H1 (cell line): ENCODE results near the gene USH1C. TPM values are rescaled to one million over a fixed set of nuclear protein-coding genes. Genes with fewer than 3 reads are reported as not detected.

Experiments
- CTCF ChIA-PET: fragments of 300-600 bp; sonication (Branson Sonifier 250); formaldehyde crosslinking; loops from one replicate; lab custom pipeline; 2021; ENCODE audit not compliant: partially characterized antibody; lab: Charles Lee
- POLR2A ChIA-PET: fragments of 300-600 bp; sonication (Branson Sonifier 250); formaldehyde crosslinking; loops from one replicate; lab custom pipeline; 2021; ENCODE audit warnings: inconsistent platforms; ENCODE audit not compliant: partially characterized antibody; lab: Charles Lee
- DNase-seq, 2 experiments: peaks; one replicate each; pipeline versions ENCODE4 v3.0.0 to v3.0.0-alpha.2; 2010 to 2022; ENCODE audit warnings: low spot score in 2 of 2, low read depth in 1 of 2, mixed read lengths in 1 of 2
- FAIRE-seq: peaks from 2 replicates; lab custom pipeline; 2011; peaks lifted over from hg19 to GRCh38; lab: Jason Lieb, UNC
- H2AFZ ChIP-seq: 2 replicates; pipeline ENCODE4 v1.8.1; 2012; ENCODE audit warnings: low read length, inconsistent platforms
- H2AK5ac ChIP-seq: 2 replicates; pipeline ENCODE4 v1.6.1; 2013; ENCODE audit warnings: low read depth, low read length
- H2BK120ac ChIP-seq: replicated peaks from 2 replicates; pipeline ENCODE3; 2013; ENCODE audit warnings: low read depth, low read length, inconsistent platforms
- H2BK12ac ChIP-seq: 2 replicates; pipeline ENCODE4 v1.6.1; 2013; ENCODE audit warnings: low read depth, low read length
- H2BK15ac ChIP-seq: 2 replicates; pipeline ENCODE4 v1.6.1; 2013; ENCODE audit warnings: low read length
- H2BK20ac ChIP-seq: 2 replicates; pipeline ENCODE4 v1.6.1; 2013; ENCODE audit warnings: low read length
- H2BK5ac ChIP-seq: 2 replicates; pipeline ENCODE4 v1.6.1; 2013; ENCODE audit warnings: low read depth, low read length
- H3K14ac ChIP-seq: 2 replicates; pipeline ENCODE4 v1.6.1; 2013; ENCODE audit warnings: inconsistent platforms; ENCODE audit not compliant: insufficient read length
- H3K18ac ChIP-seq: 2 replicates; pipeline ENCODE4 v1.6.1; 2013; ENCODE audit warnings: low read length; ENCODE audit errors: extremely low read depth
- H3K23ac ChIP-seq: 2 replicates; pipeline ENCODE4 v1.6.1; 2013; ENCODE audit warnings: inconsistent platforms; ENCODE audit not compliant: insufficient read length
- H3K23me2 ChIP-seq: 2 replicates; pipeline ENCODE4 v1.6.1; 2013; ENCODE audit warnings: low read depth, low read length
- H3K27ac ChIP-seq: 2 replicates; pipeline ENCODE4 v1.6.1; 2011; ENCODE audit warnings: low read depth, low read length, inconsistent platforms
- H3K27me3 ChIP-seq, 4 experiments: replicated peaks in 1 of 4; 1 replicate in 1 of 4; 2 replicates in 3 of 4; pipeline versions ENCODE4 v1.6.1 to v1.8.1; 2011 to 2013; ENCODE audit warnings: low read length in 3 of 4, mild to moderate bottlenecking in 3 of 4, inconsistent platforms in 2 of 4, mixed read lengths in 2 of 4, moderate library complexity in 1 of 4; ENCODE audit not compliant: control insufficient read depth in 3 of 4, insufficient read depth in 3 of 4; ENCODE audit errors: extremely low read depth in 1 of 4
- H3K36me3 ChIP-seq, 4 experiments: 2 replicates each; pipeline versions ENCODE4 v1.6.1 to v1.8.1; 2011 to 2013; ENCODE audit warnings: mild to moderate bottlenecking in 4 of 4, low read length in 3 of 4, moderate library complexity in 2 of 4, control low read depth in 1 of 4, inconsistent platforms in 1 of 4; ENCODE audit not compliant: insufficient read depth in 4 of 4, control insufficient read depth in 2 of 4
- H3K4ac ChIP-seq: replicated peaks from 2 replicates; pipeline ENCODE3; 2013; ENCODE audit warnings: low read length, low read depth, mixed read lengths, inconsistent platforms; ENCODE audit not compliant: insufficient read length
- H3K4me1 ChIP-seq, 4 experiments: replicated peaks in 1 of 4; 1 replicate in 1 of 4; 2 replicates in 3 of 4; pipeline versions ENCODE4 v1.6.1 to v1.8.1; 2011 to 2013; ENCODE audit warnings: low read length in 3 of 4, inconsistent platforms in 2 of 4, mixed read lengths in 1 of 4; ENCODE audit not compliant: insufficient read depth in 4 of 4, control insufficient read depth in 3 of 4
- H3K4me2 ChIP-seq, 2 experiments: 2 replicates each; pipeline versions ENCODE4 v1.6.1 to v1.8.1; 2011 to 2013; ENCODE audit warnings: low read depth in 2 of 2, low read length in 2 of 2, control low read depth in 1 of 2, inconsistent platforms in 1 of 2, mild to moderate bottlenecking in 1 of 2; ENCODE audit not compliant: insufficient read depth in 1 of 2
- H3K4me3 ChIP-seq, 4 experiments: fragments of 200-600, 300-600 bp in 1 of 4; sonication (generic), shearing (Covaris generic), sonication (Bioruptor Twin) in 1 of 4; 2 replicates each; pipeline versions ENCODE4 v1.5.1 to v1.8.1; 2011 to 2016; ENCODE audit warnings: low read length in 4 of 4, low read depth in 3 of 4, control low read depth in 2 of 4, inconsistent platforms in 2 of 4, mild to moderate bottlenecking in 2 of 4, mixed read lengths in 1 of 4, moderate library complexity in 1 of 4; ENCODE audit not compliant: insufficient read depth in 2 of 4; ENCODE audit errors: extremely low read depth in 1 of 4
- H3K56ac ChIP-seq: replicated peaks from 2 replicates; pipeline ENCODE3; 2013; ENCODE audit warnings: low read depth, mild to moderate bottlenecking, mixed read lengths, low read length, inconsistent platforms; ENCODE audit not compliant: insufficient read length
- H3K79me1 ChIP-seq: 2 replicates; pipeline ENCODE4 v1.6.1; 2013; ENCODE audit warnings: low read depth, low read length, control low read depth
- H3K79me2 ChIP-seq, 2 experiments: 2 replicates each; pipeline versions ENCODE4 v1.6.1 to v1.8.1; 2012 to 2013; ENCODE audit warnings: low read length in 2 of 2, mild to moderate bottlenecking in 2 of 2, inconsistent platforms in 1 of 2; ENCODE audit not compliant: insufficient read depth in 2 of 2, control insufficient read depth in 1 of 2
- H3K9ac ChIP-seq, 4 experiments: replicated peaks in 1 of 4; 1 replicate in 1 of 4; 2 replicates in 3 of 4; pipeline versions ENCODE4 v1.6.1 to v1.8.1; 2011 to 2013; ENCODE audit warnings: low read depth in 3 of 4, low read length in 3 of 4, control low read depth in 2 of 4, mild to moderate bottlenecking in 2 of 4, moderate library complexity in 2 of 4, inconsistent platforms in 1 of 4; ENCODE audit errors: extremely low read depth in 1 of 4
- H3K9me3 ChIP-seq, 2 experiments: 2 replicates each; pipeline versions ENCODE4 v1.6.1 to v1.8.1; 2012 to 2013; ENCODE audit warnings: mild to moderate bottlenecking in 2 of 2, moderate library complexity in 2 of 2, control low read depth in 1 of 2, inconsistent platforms in 1 of 2, low read depth in 1 of 2, low read length in 1 of 2, mixed read lengths in 1 of 2; ENCODE audit not compliant: insufficient read depth in 2 of 2
- H4K20me1 ChIP-seq, 2 experiments: replicated peaks in 1 of 2; 2 replicates each; pipeline versions ENCODE3 to v1.8.1; 2011 to 2013; ENCODE audit warnings: inconsistent platforms in 2 of 2, low read length in 2 of 2, mild to moderate bottlenecking in 1 of 2; ENCODE audit not compliant: insufficient read depth in 2 of 2, control insufficient read depth in 1 of 2
- H4K5ac ChIP-seq: 2 replicates; pipeline ENCODE4 v1.6.1; 2013; ENCODE audit warnings: low read length, low read depth, mixed read lengths, inconsistent platforms; ENCODE audit not compliant: insufficient read length
- H4K8ac ChIP-seq: 2 replicates; pipeline ENCODE4 v1.8.0; 2013; ENCODE audit warnings: mild to moderate bottlenecking, moderate library complexity, low read length, inconsistent platforms; ENCODE audit not compliant: insufficient read depth; ENCODE audit errors: extremely low read depth
- H4K91ac ChIP-seq: replicated peaks from 2 replicates; pipeline ENCODE3; 2013; ENCODE audit warnings: low read length, mixed read lengths, inconsistent platforms; ENCODE audit not compliant: insufficient read length
- SP1 ChIP-seq: IDR thresholded peaks from 2 replicates; pipeline ENCODE4 v1.6.1; 2011; ENCODE audit warnings: low read depth, low read length
- WGBS, 2 experiments: shearing (Covaris generic) in 1 of 2; methylation state at CpG; one replicate each; pipeline versions ENCODE4 v1.1.6 to v1.1.7; 2013 to 2015; ENCODE audit warnings: low lambda C conversion rate in 2 of 2, mixed read lengths in 2 of 2, inconsistent platforms in 1 of 2, low coverage in 1 of 2, missing lambda C conversion rate in 1 of 2; ENCODE audit not compliant: insufficient replicate concordance in 2 of 2, insufficient coverage in 1 of 2, insufficient read length in 1 of 2; ENCODE audit errors: extremely low coverage in 1 of 2, missing lambda C conversion rate in 1 of 2; 5-methylcytosine and 5-hydroxymethylcytosine counted together
- polyA plus RNA-seq, 7 experiments: library from polyadenylated mRNA; depleted of rRNA in 3 of 7; stranded (reverse) in 5 of 7; unstranded in 2 of 7; fragments of >200 nt in 5 of 7; fragments of 200-250 nt in 2 of 7; gene quantifications; 1 replicate in 5 of 7; 2 replicates in 1 of 7; 4 replicates in 1 of 7; pipeline versions ENCODE4 v1.2.1 to v1.2.3, GENCODE V29; 2011 to 2013; ENCODE audit warnings: missing spikeins in 2 of 7, mixed read lengths in 2 of 7
- total RNA-seq: library from RNA; stranded (reverse); fragmentation: NEBNext Ultra II Directional; extraction: Animal tissue kit (Norgen Biotek cat#: 25700); gene quantifications from 2 replicates; pipeline ENCODE4 v1.2.1, GENCODE V29; 2021

The USH1C gene
- total and polyA plus RNA-seq, 2 of the 8 experiments (the other 6 are each of a cell fraction or from before 2014, with no cell fraction given), result 1.3 to 1.6 TPM

- Histone ChIP-seq H3K4me3 (no peak overlapping the region), H3K27ac (no peak overlapping the region), H2AFZ (no peak overlapping the region), H4K5ac (no peak overlapping the region), H3K23me2 (peaks cover 7% of the 10 kb centered on the region; the same call in 1 of the 2 replicates), H3K23ac (no peak overlapping the region), H4K91ac (no peak overlapping the region), H2BK5ac (no peak overlapping the region), H3K18ac (no peak overlapping the region), H3K4me1 (peaks cover 6 to 15% (median 6%) of the 10 kb centered on the region in 4 experiments; a peak in 6 of 7 replicates), H3K4ac (no peak overlapping the region), H2BK120ac (no peak overlapping the region), H3K79me2 (no peaks in the 10 kb centered on the region), H3K9ac (no peak overlapping the region), H2AK5ac (no peak overlapping the region), H4K20me1 (no peaks in the 10 kb centered on the region), H3K79me1 (no peaks in the 10 kb centered on the region), H4K8ac (no peak overlapping the region), H2BK15ac (no peak overlapping the region), H3K14ac (no peak overlapping the region), H3K36me3 (no peaks in the 10 kb centered on the region), H3K56ac (no peak overlapping the region), H3K4me2 (no peak overlapping the region), H3K9me3 (no peaks in the 10 kb centered on the region), H2BK20ac (no peak overlapping the region), H3K27me3 (peaks cover 0 to 8% (median 2%) of the 10 kb centered on the region in 4 experiments; a peak in 2 of 7 replicates), H2BK12ac (no peak overlapping the region)
- WGBS, 2 experiments, result 87% methylated on average over 12 of the region's 12 CpGs; no CpG with 5 or more reads in 1 of the 2 experiments
- FAIRE-seq, result no peak
- POLR2A ChIA-PET, result no interaction called here
- no peak for TF ChIP-seq SP1
- DNase-seq, result no peak
- CTCF ChIA-PET, result interaction anchor here (0.5 to 9.4 kb wide), 3 partner anchors 10 to 43 kb away, joined by 3 to 98 read pairs (median 3); no protein-coding TSS in a partner anchor
Measured at GRCh38 chr11:17550450-17551346, 6.5 kb upstream of the USH1C start.
